Stimulated activated CD4-positive, alpha-beta T cell treated with anti-CD3 and anti-CD28 coated beads, TNF-alpha, amount 100 ng/mL, for 24 hours (primary cell): ENCODE data around the gene SENP1.

ENCODE experiments used
- DNase-seq, 3 experiments: peaks; one replicate each; pipeline ENCODE4 v3.0.0-alpha.2; 2020; ENCODE audit warnings: low read depth in 3 of 3

The SENP1 gene

DNA sequence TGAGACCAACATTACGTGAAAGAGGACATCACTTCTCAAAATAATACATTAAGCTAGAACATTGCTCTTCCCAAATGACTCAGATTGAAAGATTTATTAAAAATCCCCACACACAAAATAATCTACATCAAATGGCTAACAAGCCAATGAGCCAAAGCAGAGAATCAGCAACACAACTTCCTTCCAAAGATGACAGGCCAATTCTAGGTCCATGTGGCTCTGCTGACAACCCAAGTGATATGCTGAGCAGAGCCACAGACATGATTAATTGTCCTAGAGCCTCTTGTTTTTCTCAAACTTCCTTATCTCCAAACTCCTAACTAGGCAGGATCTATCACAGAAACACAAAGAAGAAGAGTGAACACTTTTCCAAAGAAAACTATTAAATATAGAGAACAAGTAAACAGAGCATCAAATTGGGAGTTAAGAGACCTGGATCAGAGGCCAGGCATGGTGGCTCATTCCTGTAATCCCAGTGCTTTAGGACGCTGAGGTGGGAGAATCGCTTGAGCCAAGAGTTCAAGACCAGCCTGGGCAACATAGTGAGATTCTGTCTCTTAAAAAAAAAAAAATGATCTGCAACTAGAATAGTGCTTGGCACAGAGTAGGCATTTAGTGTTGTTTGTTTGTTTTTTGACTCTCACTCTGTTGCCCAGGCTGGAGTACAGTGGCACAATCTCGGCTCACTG, 38.5 kb downstream of the SENP1 start:
- DNase-seq = no peak

GRCh38 chr12:48065041-48065440, 40.8 kb downstream of the SENP1 start:
- DNase-seq = no peak

GRCh38 chr12:48063530-48063929, 42.3 kb downstream of the SENP1 start:
- no peak for DNase-seq

DNA sequence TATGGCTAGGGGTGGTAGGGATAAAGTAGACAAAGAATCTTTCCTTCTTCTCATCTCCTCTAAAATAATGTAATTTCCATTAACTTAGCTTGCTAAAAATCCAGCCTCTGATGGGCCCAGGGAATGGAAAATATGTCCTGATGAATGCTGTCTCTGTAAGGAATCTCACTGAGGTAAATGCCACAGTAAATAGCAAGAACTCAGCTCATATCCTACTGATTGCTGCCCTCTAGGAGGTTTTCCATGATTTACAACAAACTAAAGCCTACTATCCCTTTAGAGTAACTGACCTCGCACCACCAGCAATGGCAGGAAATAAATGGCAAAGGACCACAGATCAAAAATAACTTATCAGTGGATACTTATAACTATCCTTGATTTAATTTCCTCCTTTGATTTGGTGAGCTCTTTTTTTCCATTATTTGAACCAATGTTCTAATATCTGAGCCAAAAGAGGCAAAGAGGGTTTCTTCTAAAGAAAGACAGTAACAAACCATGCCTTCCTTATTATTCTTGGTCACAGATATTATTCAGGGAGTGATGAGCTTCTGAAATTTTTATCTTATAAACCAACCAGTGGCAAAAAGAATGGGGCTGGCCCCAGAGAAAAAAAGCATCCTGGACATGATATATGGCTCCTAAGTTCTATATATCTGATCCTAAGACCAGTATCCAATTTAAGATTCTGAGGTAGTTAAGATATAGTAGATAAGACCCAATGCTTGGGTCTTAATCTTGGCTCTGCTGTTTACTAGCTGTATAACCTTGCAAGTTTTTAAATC, 43.8 kb downstream of the SENP1 start:
- no peak for DNase-seq

GRCh38 chr12:48060474-48060873, 45.4 kb downstream of the SENP1 start:
- no peak for DNase-seq

DNA sequence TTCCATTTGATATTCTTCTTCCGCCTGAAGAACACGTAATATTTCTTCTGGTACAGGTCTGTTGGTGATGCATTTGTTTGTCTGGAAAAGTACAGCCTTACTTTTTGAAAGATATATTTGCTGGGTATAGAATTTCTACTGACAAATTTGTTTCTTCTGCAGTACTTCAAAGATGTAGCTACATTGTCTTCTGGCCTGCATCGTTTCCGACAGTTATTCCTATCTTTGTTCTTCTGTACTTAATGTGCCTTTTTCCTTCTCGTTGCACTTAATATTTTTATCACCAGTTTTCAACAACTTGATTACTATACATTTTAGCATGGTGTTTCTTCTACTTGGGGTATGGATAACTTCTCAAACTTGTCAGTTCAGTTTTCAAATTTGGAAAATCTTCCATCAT, 47.1 kb downstream of the SENP1 start:
- DNase-seq = no peak

DNA sequence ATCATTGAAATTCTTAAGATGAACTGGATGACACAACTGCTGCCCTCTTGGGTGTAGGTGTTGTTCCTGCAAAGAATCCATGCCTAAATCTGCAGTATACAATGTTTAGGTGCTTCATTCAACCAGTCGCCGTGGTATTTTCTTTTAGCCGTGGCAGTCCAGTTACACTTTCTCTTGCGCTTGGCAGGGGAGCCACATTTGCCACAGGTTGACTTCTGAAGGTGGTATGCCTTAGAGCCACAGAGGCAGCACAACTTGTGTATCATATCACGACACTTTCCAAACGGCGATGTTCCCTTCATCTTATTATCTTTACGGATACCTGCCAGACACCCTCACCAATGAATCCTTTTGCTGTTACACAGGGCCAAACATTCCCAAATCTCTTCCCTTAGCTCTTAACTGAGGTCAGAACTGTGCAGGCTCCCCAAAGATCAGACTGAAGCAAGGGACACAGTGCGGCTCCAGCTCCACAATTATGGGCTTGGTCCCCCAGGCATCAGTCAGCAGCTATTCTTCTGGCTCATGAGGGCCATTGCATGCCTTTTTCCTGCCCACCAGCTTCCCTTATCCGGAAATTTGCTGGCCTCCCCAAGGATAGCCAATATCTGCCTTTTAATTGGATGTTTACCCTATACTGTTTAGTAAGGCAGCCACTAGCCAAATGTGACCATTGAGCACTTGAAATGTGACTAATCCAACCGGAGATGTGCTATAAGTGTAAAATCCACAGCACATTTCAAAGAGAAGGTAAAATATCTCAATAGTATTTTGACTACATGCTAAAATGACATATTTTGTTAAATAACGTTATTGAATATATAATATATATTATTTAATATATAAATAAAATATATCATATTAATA, 50.7 kb downstream of the SENP1 start:
- DNase-seq = no peak

DNA sequence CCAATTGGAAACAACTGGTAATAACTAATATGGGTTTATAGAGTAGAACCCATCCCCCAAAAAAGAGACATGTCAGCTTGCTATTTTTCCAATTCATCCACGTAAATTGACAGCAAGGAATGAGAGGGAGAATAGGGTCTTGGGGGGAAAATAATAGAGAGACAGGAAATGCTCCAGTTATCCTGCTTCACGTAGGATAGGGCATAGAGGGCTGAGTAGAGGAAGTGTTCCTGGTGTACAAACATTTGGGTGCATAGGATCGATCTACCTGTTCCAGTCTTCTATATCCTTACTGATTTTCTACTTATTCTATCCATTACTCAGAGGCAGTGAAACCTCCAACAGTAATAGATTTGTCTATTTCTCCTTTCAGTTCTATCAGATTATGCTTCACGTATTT, 52.0 kb downstream of the SENP1 start:
- DNase-seq = no peak

GRCh38 chr12:48053122-48053521, 52.8 kb downstream of the SENP1 start:
- no peak for DNase-seq

DNA sequence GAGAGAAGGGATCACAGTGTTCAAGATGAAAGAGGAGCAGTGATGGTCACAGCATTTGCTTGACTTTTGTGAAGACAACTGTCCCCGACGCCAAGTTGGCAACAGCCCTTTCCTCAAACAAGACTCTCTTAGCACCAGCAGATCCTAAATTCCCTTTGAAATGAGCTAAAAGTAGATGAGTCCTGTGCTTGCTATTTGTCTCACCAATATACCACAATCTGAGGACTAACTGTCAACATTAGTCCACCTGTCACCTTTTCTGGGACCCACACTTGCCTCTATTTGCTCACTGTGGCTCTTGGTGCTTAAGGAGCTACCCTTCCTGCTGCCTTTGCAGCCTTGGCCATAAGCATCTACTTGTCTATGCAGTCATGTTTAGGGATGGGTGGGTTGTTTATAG, 54.2 kb downstream of the SENP1 start:
- DNase-seq = no peak

DNA sequence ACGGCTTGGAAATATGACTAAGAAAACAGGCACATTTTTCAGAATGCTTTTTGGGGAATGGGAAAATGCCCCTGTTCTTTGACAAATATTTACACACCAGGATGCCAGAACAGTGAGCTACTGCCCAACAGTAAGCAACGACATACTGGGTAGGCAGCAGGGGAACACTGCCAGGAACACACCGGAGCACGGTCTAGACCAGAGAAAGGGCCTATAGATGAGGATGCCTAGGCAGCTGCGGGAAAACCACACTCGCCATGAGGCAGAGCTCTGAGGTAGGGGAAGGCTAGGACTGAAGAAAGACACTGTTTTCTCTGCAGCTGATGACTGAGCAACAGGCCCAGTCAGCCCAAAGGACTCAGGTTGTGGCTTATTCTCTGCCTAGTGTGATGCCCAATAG, 55.7 kb downstream of the SENP1 start:
- no peak for DNase-seq

- DNase-seq = no peak
Observed at GRCh38 chr12:48045965-48046518, 59.8 kb downstream of the SENP1 start.

GRCh38 chr12:48045061-48045846, 60.6 kb downstream of the SENP1 start:
- DNase-seq = no peak

DNA sequence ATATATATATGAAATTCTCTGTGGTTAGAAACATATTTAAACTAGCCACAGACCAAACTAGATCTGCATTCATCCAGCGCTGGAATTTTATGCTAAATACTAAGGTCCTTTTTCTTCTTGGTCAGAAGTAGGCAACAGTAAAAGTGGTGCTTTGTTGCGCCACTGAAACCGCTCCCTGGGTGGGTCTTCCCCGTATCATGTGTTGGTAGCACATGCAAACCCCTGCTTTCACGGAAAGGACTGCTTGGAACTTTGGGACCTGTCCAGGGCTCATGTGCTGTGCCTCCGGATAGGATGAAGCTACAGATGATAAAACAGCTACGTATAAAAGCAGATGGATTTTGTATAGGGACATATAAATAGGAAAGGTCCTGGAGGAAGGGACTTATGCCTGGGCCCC, 61.5 kb downstream of the SENP1 start:
- no peak for DNase-seq

DNA sequence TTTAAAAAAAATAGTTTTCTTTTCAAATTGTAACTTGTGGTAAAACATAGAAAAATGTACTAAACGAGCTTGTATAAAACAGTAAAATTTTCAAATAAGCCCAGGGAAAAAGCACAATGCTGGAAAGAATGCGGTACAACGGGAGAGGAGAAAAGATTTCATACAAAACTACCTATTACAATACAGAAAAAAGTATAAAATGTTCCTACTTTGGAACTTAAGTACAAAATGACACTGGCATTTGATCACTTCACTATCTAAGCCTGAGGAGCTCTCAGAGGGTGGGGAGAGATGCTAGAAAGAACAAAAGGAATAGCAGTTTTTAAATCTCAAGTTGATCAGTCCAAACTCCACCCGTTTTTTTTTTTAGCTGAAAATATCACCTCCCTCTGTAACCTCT, 62.1 kb downstream of the SENP1 start:
- no peak for DNase-seq

DNA sequence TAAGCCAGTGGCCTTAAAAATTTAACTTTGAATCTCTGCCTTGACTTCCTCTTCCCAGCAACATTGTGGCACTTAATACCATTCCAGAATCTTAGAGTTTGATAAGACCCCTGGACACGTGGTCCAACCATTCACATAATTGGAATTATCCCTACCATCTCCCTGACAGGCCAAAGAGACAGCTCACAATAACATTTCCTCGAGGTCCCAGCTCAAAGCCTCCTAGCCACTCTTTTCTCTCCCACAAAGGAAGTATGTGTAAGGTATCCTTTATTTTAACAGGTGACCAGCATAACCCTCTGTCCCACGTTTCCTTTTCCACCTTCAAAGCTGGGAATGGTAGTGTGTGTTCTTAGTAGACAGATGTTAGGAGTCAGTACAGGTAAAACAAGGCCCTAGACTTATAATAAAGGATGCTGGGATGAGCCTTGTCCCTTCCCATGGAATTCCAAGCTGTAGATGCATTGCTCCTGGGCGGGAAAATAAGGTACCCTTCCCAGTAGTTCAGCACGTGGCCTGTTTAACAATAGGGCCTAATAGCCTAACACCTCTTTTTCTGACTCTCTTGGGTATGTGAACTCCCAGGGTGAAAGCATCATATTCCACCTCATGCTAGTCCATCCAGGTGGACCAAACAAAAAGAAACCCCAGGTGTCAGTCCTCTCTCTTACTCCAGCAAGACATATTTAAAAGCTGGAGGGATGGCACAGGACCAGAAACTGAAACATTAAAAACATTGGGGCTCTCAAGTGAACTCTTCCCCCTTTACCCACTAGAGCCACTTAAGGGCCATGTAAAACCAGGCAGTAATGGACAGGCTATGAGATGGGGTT, 64.1 kb downstream of the SENP1 start:
- DNase-seq = no peak

GRCh38 chr12:48040354-48040753, 65.5 kb downstream of the SENP1 start:
- DNase-seq = no peak

- no peak for DNase-seq
Observed at GRCh38 chr12:48039151-48039550, 66.7 kb downstream of the SENP1 start.

GRCh38 chr12:48038085-48038484, 67.8 kb downstream of the SENP1 start:
- DNase-seq = no peak

GRCh38 chr12:48037267-48037915, 68.5 kb downstream of the SENP1 start:
- DNase-seq = no peak
